HUES64 (cell line): ENCODE data around the gene ATXN3.
A peak's percentile ranks its signal among the peaks of the same experiment; 100 is the strongest.

Experiments used
- H3K27ac ChIP-seq: 2 replicates; pipeline ENCODE4 v1.7.0; 2013; ENCODE audit warnings: low read depth, low read length, inconsistent platforms
- H3K27me3 ChIP-seq: 2 replicates; pipeline ENCODE4 v1.6.1; 2013; ENCODE audit warnings: mild to moderate bottlenecking, low read length; ENCODE audit not compliant: insufficient read depth
- H3K36me3 ChIP-seq: 2 replicates; pipeline ENCODE4 v1.6.1; 2013; ENCODE audit warnings: mild to moderate bottlenecking, low read length; ENCODE audit not compliant: insufficient read depth
- H3K4me1 ChIP-seq: 2 replicates; pipeline ENCODE4 v1.6.1; 2013; ENCODE audit warnings: mild to moderate bottlenecking, low read length, moderate library complexity; ENCODE audit not compliant: insufficient read depth
- H3K4me3 ChIP-seq: 2 replicates; pipeline ENCODE4 v1.5.1; 2013; ENCODE audit warnings: mild to moderate bottlenecking, low read length, moderate library complexity
- H3K9ac ChIP-seq: 2 replicates; pipeline ENCODE4 v1.6.1; 2013; ENCODE audit warnings: mild to moderate bottlenecking, low read depth, low read length
- H3K9me3 ChIP-seq: 2 replicates; pipeline ENCODE4 v1.6.1; 2013; ENCODE audit warnings: low read depth, low read length; ENCODE audit not compliant: insufficient read depth
- WGBS: fragments of 150-250, 120-280 bp; methylation state at CpG from one replicate; pipeline ENCODE4 v1.1.7; 2013; ENCODE audit warnings: missing lambda C conversion rate; 5-methylcytosine and 5-hydroxymethylcytosine counted together

ATXN3 gene

GRCh38 chr14:92121207-92121669 lies 14.9 kb upstream of the ATXN3 start:
- H3K9ac ChIP-seq, result peak overlapping the region; percentile 99
- WGBS, result under 1% methylated on average over 36 of the region's 36 CpGs
- no peaks in the 10 kb centered on the region for H3K9me3 ChIP-seq
- 0 out of 2 replicates have a peak, but pooled peaks cover 2% of the 10 kb centered on the region for H3K4me1 ChIP-seq
- H3K27me3 ChIP-seq, result no peaks in the 10 kb centered on the region
- H3K36me3 ChIP-seq, result peaks cover 53% of the 10 kb centered on the region
- peak overlapping the region; percentile 97 for H3K4me3 ChIP-seq
- peak overlapping the region; percentile 91 for H3K27ac ChIP-seq

- no peak overlapping the region for H3K4me3 ChIP-seq
- WGBS, result 87% methylated on average over 5 of the region's 5 CpGs
Observed at GRCh38 chr14:92109490-92109889, 3.1 kb upstream of the ATXN3 start.

GRCh38 chr14:92108345-92109254 lies 2.2 kb upstream of the ATXN3 start:
- WGBS, result 15% methylated on average over 11 of the region's 11 CpGs
- Histone ChIP-seq H3K9ac (peak overlapping the region; percentile 29; the same call in 1 of the 2 replicates), H3K36me3 (no peaks in the 10 kb centered on the region), H3K4me3 (peak overlapping the region; percentile 37), H3K27me3 (no peaks in the 10 kb centered on the region), H3K9me3 (no peaks in the 10 kb centered on the region), H3K4me1 (peaks cover 16% of the 10 kb centered on the region), H3K27ac (peak overlapping the region; percentile 74; the same call in 1 of the 2 replicates)

More at GRCh38 chr14:92109490-92109889, 3.1 kb upstream of the ATXN3 start:
- no peaks in the 10 kb centered on the region for H3K27me3 ChIP-seq
- H3K27ac ChIP-seq, result no peak overlapping the region
- no peak overlapping the region for H3K9ac ChIP-seq
- no peaks in the 10 kb centered on the region for H3K9me3 ChIP-seq
- H3K4me1 ChIP-seq, result peaks cover 16% of the 10 kb centered on the region
- no peaks in the 10 kb centered on the region for H3K36me3 ChIP-seq

GRCh38 chr14:92105893-92106142 lies 564 bp downstream of the ATXN3 start:
- Histone ChIP-seq H3K9ac (peak overlapping the region; percentile 77), H3K27me3 (no peaks in the 10 kb centered on the region), H3K4me3 (peak overlapping the region; percentile 84), H3K27ac (no peak overlapping the region), H3K36me3 (no peaks in the 10 kb centered on the region), H3K4me1 (peaks cover 16% of the 10 kb centered on the region), H3K9me3 (no peaks in the 10 kb centered on the region)
- 0% methylated on average over 10 of the region's 10 CpGs for WGBS

- Histone ChIP-seq H3K27me3 (no peaks in the 10 kb centered on the region), H3K27ac (no peak overlapping the region), H3K4me3 (peak overlapping the region; percentile 84), H3K9me3 (no peaks in the 10 kb centered on the region), H3K4me1 (peaks cover 20% of the 10 kb centered on the region), H3K9ac (peak overlapping the region; percentile 77), H3K36me3 (no peaks in the 10 kb centered on the region)
- 69% methylated on average over 14 of the region's 16 CpGs for WGBS
Observed at GRCh38 chr14:92105073-92105892, 1.1 kb downstream of the ATXN3 start.

GRCh38 chr14:92103363-92103989 lies 2.9 kb downstream of the ATXN3 start:
- no peak overlapping the region for H3K9ac ChIP-seq
- WGBS, result 89% methylated on average over 7 of the region's 7 CpGs
- H3K4me1 ChIP-seq, result peaks cover 21% of the 10 kb centered on the region
- no peak overlapping the region for H3K27ac ChIP-seq
- no peak overlapping the region for H3K4me3 ChIP-seq
- H3K36me3 ChIP-seq, result no peaks in the 10 kb centered on the region
- H3K9me3 ChIP-seq, result no peaks in the 10 kb centered on the region
- no peaks in the 10 kb centered on the region for H3K27me3 ChIP-seq

GRCh38 chr14:92099802-92100201 lies 6.6 kb downstream of the ATXN3 start:
- no peaks in the 10 kb centered on the region for H3K27me3 ChIP-seq
- H3K27ac ChIP-seq, result no peak overlapping the region
- no peak overlapping the region for H3K4me3 ChIP-seq
- H3K9me3 ChIP-seq, result no peaks in the 10 kb centered on the region
- peaks cover 8% of the 10 kb centered on the region for H3K4me1 ChIP-seq
- peaks cover 19% of the 10 kb centered on the region for H3K36me3 ChIP-seq
- no peak overlapping the region for H3K9ac ChIP-seq

GRCh38 chr14:92093320-92093719 lies 13.1 kb downstream of the ATXN3 start:
- Histone ChIP-seq H3K27ac (no peak overlapping the region), H3K27me3 (no peaks in the 10 kb centered on the region), H3K36me3 (peaks cover 70% of the 10 kb centered on the region), H3K4me1 (no peaks in the 10 kb centered on the region), H3K4me3 (no peak overlapping the region), H3K9me3 (no peaks in the 10 kb centered on the region), H3K9ac (no peak overlapping the region)
- WGBS, result 79% methylated on average over 1 of the region's 1 CpG

- 96% methylated on average over 5 of the region's 5 CpGs for WGBS
- H3K27me3 ChIP-seq, result no peaks in the 10 kb centered on the region
- no peak overlapping the region for H3K4me3 ChIP-seq
- no peaks in the 10 kb centered on the region for H3K4me1 ChIP-seq
- H3K27ac ChIP-seq, result no peak overlapping the region
- H3K9me3 ChIP-seq, result no peaks in the 10 kb centered on the region
- peaks cover 75% of the 10 kb centered on the region for H3K36me3 ChIP-seq
- no peak overlapping the region for H3K9ac ChIP-seq
Observed at GRCh38 chr14:92088494-92088893, 17.9 kb downstream of the ATXN3 start.

- no peak overlapping the region for H3K27ac ChIP-seq
- H3K27me3 ChIP-seq, result no peaks in the 10 kb centered on the region
- no peaks in the 10 kb centered on the region for H3K4me1 ChIP-seq
- H3K9me3 ChIP-seq, result no peaks in the 10 kb centered on the region
- H3K9ac ChIP-seq, result no peak overlapping the region
- H3K36me3 ChIP-seq, result peaks cover 73% of the 10 kb centered on the region
- no peak overlapping the region for H3K4me3 ChIP-seq
Observed at GRCh38 chr14:92074555-92074954, 31.8 kb downstream of the ATXN3 start.
